Cardiac septum (tissue), 1 donor: ENCODE results near the gene SNX14. TPM values are rescaled to one million over a fixed set of nuclear protein-coding genes. Genes with fewer than 3 reads are reported as not detected.
"Not testable (repeated sequence)": the region's sequence is repeated elsewhere in the genome, so short reads cannot be mapped to it uniquely, and the experiment has no call there.

Experiments
- DNase-seq: peaks from one replicate; pipeline ENCODE4 v3.0.0-alpha.2; 2020; ENCODE audit warnings: low spot score
- intact Hi-C: fragments of 100-400 bp; cut with DNase I; formaldehyde crosslinking; loops from one replicate; pipeline ENCODE4 v1.14.0; 2022
- total RNA-seq: library from RNA; stranded (reverse); fragmentation: NEBNext Ultra II Directional; extraction: Animal tissue kit (Norgen Biotek cat#: 25700); gene quantifications from one replicate; pipeline ENCODE4 v1.2.1, GENCODE V29; 2021
- donor health status: DM: no; HTN: no; CAD: no.

SNX14 gene
- total RNA-seq, 1 donor from 2014 or later: 43.0 TPM

DNA sequence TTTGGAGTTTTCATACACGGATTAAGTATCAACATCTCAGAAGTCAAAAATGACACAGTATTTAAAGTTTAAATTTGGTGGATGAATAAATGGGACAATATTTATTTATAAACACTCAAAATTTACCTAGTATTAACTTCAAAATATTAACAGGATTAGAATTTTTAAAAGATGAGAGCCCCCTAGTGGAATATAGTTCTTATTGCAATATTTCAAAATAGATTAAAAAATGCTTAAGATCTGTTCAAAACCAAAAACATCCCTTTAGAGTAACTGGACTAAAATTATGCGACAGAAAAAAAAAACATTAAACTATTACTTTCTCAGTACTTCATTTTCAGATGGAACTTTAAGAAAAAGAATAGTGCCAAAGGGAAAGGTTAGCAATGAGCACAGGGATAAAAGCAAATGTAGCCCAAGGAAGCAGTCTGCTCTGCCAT lies 56.6 kb downstream of the SNX14 start:
- intact Hi-C loops: loop anchor here (5.0 kb wide), 1 partner anchor 140 kb away; no protein-coding TSS in a partner anchor

GRCh38 chr6:85524281-85524680 lies 69.4 kb downstream of the SNX14 start:
- intact Hi-C loops, DNase-seq: not testable (repeated sequence)

More for the DNA sequence above, 56.6 kb downstream of the SNX14 start:
- no peak for DNase-seq

DNA sequence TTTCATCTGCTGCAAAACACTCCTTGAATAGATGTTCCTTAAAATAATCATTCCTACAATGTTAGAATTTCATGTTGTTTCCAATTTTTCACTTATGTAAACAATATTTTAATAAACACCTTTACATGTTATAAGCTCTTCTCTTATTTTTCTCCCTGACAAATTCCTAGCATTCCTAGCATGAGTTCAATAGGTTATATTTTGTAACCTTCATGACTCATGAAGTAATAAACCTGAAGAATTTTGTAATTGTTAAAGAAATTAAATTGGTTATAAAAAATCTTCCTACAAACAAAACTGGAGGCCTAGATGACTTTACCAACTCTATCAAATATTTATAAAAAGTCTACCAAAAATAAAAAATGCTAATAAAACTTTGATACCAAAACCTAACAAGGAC lies 77.5 kb downstream of the SNX14 start:
- no peak for DNase-seq
- intact Hi-C loops: no loop called here

DNA sequence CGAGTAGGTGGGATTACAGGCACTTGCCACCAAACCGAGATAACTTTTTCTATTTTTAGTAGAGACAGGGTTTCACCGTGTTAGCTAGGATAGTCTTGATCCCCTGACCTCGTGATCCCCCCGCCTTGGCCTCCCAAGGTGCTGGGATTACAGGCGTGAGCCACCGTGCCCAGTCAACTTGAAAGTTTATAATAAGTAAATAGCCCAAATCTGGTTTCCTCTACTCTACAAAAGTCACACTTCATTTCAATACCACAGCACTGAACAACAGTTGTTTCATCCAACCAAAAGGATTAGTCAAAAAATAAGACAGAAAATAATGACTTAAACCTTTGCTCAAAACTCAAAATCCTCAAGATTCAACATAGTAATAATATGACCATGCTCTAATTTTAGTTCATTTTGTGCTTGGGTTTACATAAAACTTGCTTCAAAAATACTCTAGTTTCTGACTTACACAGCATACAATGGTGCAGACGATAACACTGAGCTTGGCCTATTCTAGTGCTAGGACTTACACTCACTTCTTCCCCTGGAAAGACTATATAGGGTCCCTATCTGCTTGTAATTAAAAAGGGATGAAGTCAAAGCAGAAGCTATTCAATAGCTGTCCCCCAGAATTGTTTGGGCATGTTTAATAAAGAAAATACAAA lies 87.1 kb downstream of the SNX14 start:
- no peak for DNase-seq
- intact Hi-C loops: no loop called here

DNA sequence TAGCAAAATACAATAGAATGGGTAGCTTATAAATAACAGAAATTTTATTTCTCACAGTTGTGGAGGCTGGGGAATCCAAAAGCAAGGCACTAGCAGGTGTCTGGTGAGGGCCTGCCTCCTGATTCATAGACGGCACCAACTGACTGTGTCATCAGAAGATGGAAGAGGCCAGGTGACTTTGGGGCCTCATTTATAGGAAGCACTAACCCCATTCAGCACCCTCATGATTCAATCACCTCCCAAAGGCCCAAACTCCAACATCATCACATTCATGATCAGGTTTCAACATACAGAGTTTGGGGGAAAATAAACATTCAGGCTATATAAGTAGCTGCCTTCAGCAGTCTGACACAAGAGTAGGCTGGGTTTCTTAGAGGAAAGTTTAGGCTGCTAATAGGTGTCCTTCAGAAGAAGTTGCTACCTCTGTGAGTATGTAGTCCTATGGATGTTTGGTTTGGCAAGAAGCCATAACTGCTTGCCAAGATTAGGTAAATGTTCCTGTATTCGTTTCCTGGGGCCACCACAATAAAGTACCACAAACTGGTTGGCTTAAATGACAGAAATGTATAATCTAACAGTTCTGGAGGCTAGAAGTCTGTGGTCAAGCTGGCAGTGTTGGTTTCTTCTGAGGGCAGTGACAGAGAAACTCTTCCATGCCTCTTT lies 94.9 kb downstream of the SNX14 start:
- no peak for DNase-seq
- intact Hi-C loops: no loop called here

- DNase-seq: no peak
- intact Hi-C loops: no loop called here
Measured at GRCh38 chr6:85496856-85497255, 96.8 kb downstream of the SNX14 start.

DNA sequence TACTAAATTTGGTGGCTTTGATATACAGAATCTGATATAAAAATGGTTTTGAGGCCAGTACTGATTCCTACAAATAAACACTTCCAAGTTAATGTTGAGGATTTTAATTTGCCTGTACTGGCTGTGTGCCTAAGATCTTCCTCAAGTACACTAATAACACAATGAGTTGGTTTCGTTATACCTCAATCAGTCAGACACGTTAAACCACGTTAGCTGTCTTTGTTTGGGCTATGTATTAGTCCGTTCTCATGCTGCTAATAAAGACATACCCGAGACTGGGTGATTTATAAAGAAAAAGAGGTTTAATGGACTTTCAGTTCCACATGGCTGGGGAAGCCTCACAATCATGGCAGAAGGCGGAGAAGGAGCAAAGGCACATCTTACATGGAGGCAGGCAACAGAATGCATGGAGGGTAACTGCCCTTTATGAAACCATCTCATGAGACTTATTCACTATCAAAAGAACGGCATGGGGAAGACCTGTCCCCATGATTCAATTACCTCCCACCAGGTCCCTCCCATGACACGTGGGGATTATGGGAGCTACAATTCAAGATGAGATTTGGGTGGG lies 97.6 kb downstream of the SNX14 start:
- intact Hi-C loops: no loop called here
- no peak for DNase-seq

DNA sequence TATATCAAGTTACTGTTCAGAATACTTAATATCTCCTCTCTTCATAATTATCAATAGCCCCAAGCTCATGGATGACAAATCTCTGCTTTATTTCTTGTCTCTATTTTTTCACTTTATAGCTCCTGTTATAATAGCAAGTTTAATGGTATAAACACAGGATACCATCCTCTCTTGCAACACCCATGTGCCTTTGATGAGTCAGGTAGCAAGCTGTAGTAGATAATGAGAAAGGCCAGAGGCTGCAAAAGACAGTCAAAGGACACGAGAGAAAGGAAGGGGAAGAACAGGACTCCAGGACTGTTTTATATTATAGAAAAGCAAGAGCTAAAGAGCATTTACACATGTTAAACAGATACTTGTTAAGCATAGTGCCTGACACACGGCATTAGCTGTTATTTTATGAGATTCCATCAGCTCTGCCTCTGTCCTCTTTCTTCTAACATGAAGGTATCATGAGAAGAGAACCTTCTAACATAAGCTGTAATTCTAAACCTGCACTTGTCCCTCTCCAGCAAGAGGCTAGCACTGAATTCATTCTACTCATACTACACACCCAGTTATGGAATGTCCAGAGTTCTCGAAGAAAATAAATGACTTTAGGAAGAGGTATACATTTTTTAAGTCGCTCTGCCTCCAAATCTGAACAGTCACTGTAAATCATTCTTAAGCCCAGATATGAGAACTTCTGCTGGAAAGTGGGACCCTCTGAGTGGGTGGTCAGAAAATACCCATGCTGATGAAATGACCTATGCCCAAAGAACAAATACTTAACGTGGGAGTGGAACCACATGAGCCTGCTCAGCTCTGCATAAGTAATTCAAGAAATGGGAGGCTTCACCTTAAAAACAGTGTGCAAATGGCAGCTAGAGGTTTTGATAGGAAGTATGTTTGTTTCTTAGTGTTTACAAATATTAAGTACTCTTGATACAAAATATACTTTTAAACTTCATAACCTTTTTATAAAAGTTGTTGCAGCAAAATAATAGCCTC lies 98.8 kb downstream of the SNX14 start:
- intact Hi-C loops: no loop called here
- no peak for DNase-seq

DNA sequence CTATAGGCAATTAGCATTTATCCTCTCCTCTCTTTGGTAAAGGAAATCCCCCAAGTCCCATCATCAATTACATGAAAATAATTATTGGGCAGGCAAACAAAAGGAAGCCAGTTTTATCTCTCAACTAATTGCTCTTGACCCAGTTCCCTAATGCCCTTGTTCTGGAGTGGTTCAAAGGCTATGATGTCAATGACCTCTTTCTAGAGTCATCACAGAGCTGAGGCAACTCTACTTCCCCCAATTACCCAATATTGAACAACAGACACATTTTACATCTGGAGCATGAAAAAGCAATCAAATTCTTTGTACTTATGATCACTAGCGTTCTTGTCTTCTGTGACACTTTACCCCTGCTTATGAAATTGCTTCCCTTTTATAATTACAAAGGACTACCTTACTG lies 100.3 kb downstream of the SNX14 start:
- intact Hi-C loops: no loop called here
- DNase-seq: no peak

DNA sequence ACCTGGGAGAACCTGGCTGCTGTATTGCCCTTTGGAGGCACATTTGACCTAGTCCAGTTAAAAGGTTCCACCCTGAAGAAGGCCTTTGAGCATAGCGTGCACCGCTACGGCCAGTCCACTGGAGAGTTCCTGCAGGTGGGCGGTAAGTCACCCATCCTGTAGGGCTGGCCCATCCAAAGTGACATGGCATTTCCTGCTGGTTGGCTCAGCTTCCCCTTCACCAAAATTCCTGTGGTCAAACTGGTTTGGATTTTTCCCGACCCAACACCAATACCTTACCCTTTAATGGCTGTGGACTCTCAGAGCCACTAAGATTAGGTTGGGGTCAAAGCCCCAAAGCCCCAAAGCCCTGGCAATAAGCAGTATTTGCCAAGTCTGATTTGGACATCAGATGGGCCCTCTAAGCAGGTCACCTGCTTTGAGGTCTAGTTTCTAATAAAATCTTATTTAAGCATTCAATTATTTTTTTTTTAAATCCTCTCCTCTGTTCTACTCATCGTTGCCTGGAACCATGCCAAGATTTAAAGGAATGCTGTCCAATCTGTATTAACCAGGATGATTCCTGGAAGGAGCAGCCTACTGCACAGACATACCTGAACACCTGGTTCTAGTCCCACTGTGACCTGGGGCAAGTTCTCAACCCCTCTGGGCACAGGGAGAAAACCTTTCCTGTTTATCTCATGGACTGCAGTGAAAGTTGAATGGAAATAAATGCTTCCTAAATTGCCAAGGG lies 103.0 kb downstream of the SNX14 start:
- intact Hi-C loops: no loop called here
- DNase-seq: no peak

DNA sequence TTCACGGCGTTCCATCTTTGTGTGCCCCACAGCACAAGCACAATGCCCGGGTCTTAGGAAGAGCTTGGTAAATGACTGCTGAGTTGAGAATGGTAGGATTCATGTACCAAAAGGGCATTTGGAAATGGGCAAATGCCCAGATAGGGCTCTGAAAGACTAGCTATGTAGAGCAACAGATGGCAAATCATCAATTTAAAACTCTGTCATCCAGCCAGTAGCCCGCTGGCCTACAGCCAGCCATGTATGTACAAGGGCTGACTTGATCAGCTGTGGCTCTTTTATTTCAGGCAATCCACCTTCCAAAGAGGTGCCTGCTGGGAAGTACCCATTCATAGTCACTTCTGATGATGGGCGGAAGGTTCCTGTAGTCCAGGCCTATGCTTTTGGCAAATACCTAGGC lies 108.7 kb downstream of the SNX14 start:
- DNase-seq: no peak
- intact Hi-C loops: no loop called here

DNA sequence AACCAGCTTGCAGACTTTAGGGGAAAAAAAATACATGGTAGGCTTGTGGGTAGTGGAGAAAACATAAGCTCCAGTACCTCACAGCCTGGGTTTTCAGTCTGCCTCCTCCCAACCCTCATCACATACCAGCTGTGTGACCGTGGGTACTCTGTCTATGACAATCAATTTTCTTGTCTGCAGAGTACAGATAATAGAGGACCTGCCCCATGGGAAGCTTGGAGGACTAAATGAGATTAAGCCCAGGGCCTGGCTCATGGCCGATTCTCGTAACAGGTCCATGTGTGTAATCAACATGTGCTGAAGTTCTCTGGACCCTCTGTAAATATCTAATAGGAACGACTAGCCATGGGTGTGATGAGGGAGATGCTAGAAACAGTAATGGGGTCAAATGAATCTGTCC lies 109.8 kb downstream of the SNX14 start:
- intact Hi-C loops: loop anchor here (1.0 kb wide), 1 partner anchor 129 kb away; no protein-coding TSS in a partner anchor
- no peak for DNase-seq

- peak; percentile 88 for DNase-seq
- intact Hi-C loops: loop anchor here (1.0 kb wide), 1 partner anchor 128 kb away; no protein-coding TSS in a partner anchor
Measured at GRCh38 chr6:85482905-85483700, 110.6 kb downstream of the SNX14 start.

- intact Hi-C loops: no loop called here
- no peak for DNase-seq
Measured at GRCh38 chr6:85482206-85482904, 111.3 kb downstream of the SNX14 start.

DNA sequence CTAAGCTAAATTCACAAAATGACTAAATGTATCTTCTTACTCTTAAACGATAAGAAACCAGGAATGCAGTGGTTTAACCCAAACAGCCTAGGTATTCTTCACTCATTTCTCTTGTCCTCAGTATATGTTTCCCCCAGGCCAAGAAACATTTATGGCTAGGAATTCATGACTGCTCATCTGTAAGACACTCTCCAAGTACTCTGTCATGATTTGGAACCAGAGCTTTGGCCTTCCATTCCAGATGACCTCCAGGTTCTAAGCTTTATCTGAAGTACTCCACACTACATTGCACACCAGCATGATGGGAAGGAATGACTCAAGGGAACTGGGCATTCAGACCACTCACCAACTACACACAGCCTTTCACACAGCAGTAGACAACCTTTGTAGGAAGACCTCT lies 114.5 kb downstream of the SNX14 start:
- intact Hi-C loops: no loop called here
- DNase-seq: no peak

- intact Hi-C loops: no loop called here
- DNase-seq: no peak
Measured at GRCh38 chr6:85476532-85476931, 117.1 kb downstream of the SNX14 start.

- intact Hi-C loops: no loop called here
- no peak for DNase-seq
Measured at GRCh38 chr6:85473748-85474147, 119.9 kb downstream of the SNX14 start.

DNA sequence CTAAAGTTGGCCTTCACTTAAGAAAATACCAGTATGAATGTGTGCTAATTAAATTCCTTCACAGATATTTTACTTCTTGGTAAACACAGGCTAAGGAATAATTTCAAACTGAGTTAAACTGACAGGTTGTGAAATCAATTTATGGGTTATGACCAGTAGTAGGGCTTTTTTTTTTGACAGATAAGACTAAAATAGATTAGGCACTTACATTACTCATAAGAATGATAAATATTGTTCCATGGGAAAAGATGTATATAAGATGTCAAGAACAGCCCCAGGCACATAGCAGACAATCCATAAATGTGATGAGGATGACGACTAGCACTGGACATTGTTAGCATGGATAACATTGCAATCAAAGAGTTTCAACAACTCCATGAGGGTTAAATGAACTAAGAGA lies 120.9 kb downstream of the SNX14 start:
- DNase-seq: no peak
- intact Hi-C loops: no loop called here
